GM21447 (cell line): Measurements from ENCODE around the gene PRLHR.
"Not testable (repeated sequence)": the region's sequence is repeated elsewhere in the genome, so short reads cannot be mapped to it uniquely, and the experiment has no call there.

Experiments used
- ATAC-seq: cut with Tn5 transposase; IDR thresholded peaks from one replicate; pipeline ENCODE4 v1.9.1; 2021; ENCODE audit not compliant: unreplicated experiment

Gene PRLHR

GRCh38 chr10:118595598-118596425 is at the start of gene PRLHR:
TSS of gene PRLHR (minus strand) at chr10:118595648. CDS start at chr10:118595244, 404 bp downstream.
- no peak for ATAC-seq

GRCh38 chr10:118642228-118642627 is 46.8 kb upstream of the PRLHR start:
- ATAC-seq = no peak

GRCh38 chr10:118638680-118639079 is 43.2 kb upstream of the PRLHR start:
- ATAC-seq = no peak

- ATAC-seq = no peak
These were observed 40.4 kb upstream of the PRLHR start for GRCh38 chr10:118635674-118636402.

GRCh38 chr10:118633786-118634185 is 38.3 kb upstream of the PRLHR start:
- no peak for ATAC-seq

GRCh38 chr10:118629211-118629610 is 33.8 kb upstream of the PRLHR start:
- ATAC-seq = no peak

- ATAC-seq = no peak
These were observed 32.9 kb upstream of the PRLHR start for GRCh38 chr10:118628397-118628796.

GRCh38 chr10:118626953-118627352 is 31.5 kb upstream of the PRLHR start:
- no peak for ATAC-seq

GRCh38 chr10:118625504-118625903 is 30.1 kb upstream of the PRLHR start:
- no peak for ATAC-seq

- no peak for ATAC-seq
These were observed 29.3 kb upstream of the PRLHR start for GRCh38 chr10:118624747-118625146.

- no peak for ATAC-seq
These were observed 26.0 kb upstream of the PRLHR start for GRCh38 chr10:118621304-118621942.

- ATAC-seq = not testable (repeated sequence)
These were observed 18.4 kb upstream of the PRLHR start for GRCh38 chr10:118613863-118614262.

GRCh38 chr10:118610577-118610976 is 15.1 kb upstream of the PRLHR start:
- no peak for ATAC-seq

GRCh38 chr10:118607768-118608354 is 12.4 kb upstream of the PRLHR start:
- ATAC-seq = no peak

- no peak for ATAC-seq
These were observed 10.2 kb upstream of the PRLHR start for GRCh38 chr10:118605694-118606093.

GRCh38 chr10:118596426-118597124 is 1.1 kb upstream of the PRLHR start:
- no peak for ATAC-seq

- ATAC-seq = no peak
These were observed 406 bp downstream of the PRLHR start for GRCh38 chr10:118595064-118595420.

- no peak for ATAC-seq
These were observed 920 bp downstream of the PRLHR start for GRCh38 chr10:118594392-118595063.

- ATAC-seq = no peak
These were observed 2.6 kb downstream of the PRLHR start for GRCh38 chr10:118592675-118593330.

GRCh38 chr10:118590334-118590733 is 5.1 kb downstream of the PRLHR start:
- no peak for ATAC-seq
